ENCODE measurements around the gene TPRG1L. TPM values are rescaled to one million over a fixed set of nuclear protein-coding genes. Genes with fewer than 3 reads are reported as not detected.
A peak's percentile ranks its signal among the peaks of the same experiment; 100 is the strongest.
"Not testable (repeated sequence)": the region's sequence is repeated elsewhere in the genome, so short reads cannot be mapped to it uniquely, and the experiment has no call there.

TPRG1L gene
- total RNA-seq, 1 donor from 2014 or later: 47.0 TPM

DNA sequence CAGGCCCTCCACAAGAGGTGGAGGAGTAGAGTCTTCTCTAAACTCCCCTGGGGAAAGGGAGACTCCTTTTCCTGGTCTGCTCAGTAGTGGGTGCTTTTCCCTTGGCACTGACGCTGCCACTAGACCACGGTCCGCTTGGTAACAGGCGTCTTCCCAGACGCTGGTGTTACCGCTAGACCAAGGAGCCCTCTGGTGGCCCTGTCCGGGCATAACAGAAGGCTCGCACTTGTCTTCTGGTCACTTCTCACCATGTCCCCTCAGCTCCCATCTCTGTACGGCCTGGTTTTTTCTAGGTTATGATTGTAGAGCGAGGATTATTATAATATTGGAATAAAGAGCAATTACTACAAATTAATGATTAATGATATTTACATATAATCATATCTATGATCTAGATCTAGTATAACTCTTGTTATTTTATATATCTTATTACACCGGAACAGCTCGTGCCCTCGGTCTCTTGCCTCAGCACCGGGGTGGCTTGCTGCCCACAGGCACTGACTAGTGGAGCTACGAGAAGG lies 3.6 kb upstream of the TPRG1L start:
- not testable (repeated sequence) for DNase-seq; ATAC-seq (ENCODE audit: poor library complexity)
- intact Hi-C loops (cut with DNase I): loop anchor here (1.0 kb wide), 1 partner anchor 130 kb away; no protein-coding TSS in a partner anchor

DNA sequence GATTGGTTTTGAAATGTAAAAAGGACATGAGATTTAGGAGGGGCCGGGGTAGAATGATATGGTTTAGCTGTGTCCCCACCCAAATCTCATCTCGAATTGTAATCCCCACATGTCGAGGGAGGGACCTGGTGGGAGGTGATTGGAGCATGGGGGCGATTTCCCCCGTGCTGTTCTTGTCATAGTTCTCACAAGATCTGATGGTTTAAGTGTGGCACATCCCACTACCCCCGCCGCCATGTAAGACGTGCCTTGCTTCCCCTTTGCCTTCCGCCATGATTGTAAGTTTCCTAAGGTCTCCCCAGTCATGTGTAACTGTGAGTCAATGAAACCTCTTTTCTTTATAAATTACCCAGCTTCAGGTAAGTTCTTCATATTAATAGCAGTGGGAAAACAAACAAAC lies 2.7 kb upstream of the TPRG1L start:
- ATAC-seq (ENCODE audit: poor library complexity); intact Hi-C loops (cut with DNase I); DNase-seq: not testable (repeated sequence)

DNA sequence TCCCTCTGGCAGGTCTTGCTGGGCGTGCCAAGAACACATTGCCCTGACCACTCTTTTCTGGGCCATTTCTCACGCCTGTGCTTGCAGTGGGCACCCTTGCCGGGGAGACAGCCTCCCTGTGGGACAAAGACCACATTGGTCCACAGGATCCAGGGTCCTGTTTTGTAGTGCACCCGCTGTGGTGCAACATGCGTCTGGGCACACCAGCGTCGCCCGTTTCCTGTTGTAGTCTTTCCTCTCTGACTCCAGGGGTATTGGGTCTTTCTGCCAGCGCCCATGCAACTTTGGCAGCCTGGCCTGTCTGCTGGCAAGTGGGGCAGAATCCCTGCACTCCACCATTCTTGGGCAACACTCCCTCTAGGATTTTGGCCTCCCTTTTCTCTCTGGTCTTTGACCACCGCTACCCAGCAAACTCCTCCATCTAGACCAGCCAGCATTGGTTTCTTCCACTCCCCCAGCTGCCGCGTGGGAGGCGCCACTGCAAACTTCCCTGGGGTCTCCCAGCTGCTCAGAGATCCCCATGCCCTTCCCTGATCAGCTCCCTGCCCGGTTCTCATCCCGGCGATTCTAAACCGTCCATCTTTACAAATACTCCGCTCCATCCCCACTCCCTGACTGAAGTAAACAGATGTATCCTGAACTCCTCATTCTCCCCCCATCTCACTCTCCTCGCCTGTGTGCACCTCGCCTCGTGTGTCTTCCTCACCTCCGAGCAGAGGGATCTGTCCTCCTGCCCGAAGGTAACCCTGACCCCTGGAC lies 1.2 kb upstream of the TPRG1L start:
- ATAC-seq (ENCODE audit: poor library complexity): no peak
- intact Hi-C loops (cut with DNase I): no loop called here
- DNase-seq: peak; percentile 33

DNA sequence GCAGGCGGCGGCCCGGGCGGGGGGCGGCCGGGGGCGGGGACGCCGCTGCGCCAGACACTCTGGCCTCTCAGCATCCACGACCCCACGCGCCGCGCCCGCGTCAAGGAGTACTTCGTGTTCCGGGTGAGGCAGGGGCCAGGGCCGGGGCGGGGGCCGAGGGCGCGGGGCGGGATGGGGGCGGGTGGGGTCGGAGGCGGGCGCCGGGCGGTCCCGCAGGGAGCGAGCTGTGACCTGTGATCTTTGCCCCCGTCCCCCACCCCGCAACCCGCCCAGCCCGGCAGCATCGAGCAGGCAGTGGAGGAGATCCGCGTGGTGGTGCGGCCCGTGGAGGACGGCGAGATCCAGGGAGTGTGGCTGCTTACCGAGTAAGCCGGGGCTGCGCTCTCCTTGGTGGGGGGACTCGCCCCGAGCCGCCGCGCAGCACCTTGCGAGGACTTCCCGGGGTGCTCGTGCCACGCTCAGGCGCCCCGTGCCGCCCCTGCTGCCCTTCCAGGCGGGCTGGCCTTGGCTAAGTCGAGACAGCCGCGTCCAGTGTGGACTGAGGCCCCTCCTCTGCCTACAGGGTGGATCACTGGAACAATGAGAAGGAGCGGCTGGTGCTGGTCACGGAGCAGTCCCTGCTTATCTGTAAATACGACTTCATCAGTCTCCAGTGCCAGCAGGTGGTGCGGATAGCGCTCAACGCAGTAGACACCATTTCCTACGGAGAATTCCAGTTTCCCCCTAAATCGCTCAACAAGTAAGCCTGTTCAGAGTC lies 514 bp downstream of the TPRG1L start:
- ATAC-seq (ENCODE audit: poor library complexity) (no peak), DNase-seq (peak; percentile 47)
- intact Hi-C loops (cut with DNase I): no loop called here

DNA sequence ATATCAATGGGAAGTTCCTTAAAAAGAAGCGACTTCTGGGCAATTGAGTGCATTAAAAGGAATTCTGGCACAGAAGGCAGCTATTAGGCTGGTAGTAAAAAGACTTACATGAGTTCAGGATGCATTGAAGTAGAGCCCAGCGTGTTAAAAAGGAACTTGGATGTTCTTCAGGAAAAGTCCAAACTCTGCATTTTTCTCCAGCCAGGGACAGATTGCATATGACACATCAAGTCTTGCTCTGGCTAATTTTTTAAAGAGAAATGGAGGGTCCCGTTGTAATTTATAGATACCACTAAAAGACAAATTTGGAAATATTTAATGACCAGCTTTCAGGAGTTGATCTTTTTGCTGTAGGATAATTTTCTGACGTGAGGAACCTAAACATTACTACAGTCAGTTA lies 1.2 kb downstream of the TPRG1L start:
- DNase-seq (no peak), ATAC-seq (ENCODE audit: poor library complexity) (no peak)
- intact Hi-C loops (cut with DNase I): no loop called here

DNA sequence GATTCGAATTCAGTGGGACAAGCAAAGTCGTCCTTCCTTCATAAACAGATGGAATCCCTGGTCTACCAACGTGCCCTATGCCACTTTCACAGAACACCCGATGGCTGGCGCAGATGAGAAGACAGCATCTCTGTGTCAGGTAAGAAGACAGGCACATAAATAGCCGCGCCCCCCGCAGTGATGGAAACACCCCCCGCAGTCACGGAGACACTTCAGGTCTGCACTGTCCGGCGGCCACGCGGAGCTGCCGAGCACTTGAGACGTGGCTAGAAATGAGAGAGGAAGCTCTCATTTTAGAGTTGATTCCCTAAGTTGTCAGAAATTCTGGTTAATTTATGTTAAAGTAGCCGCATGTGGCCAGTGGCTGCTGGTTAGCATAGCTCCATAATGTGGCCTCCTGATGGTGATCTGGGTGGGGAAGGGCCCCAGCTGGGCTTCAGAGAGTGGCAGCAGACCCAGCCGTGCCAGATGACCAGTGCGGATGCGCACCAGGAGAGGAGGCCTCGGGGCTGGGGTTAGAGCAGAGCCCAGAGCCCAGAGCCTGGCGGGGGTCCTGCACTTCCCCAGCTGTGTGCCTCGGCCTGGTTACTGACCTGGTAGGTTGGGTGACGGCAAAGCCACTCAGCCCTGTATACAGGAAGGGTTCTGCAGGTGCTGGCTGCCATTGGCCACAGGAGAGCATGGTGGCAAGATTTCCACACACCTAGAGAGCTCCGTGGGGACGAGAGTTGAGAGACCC lies 2.9 kb downstream of the TPRG1L start:
- intact Hi-C loops (cut with DNase I): no loop called here
- DNase-seq (peak; percentile 40), ATAC-seq (ENCODE audit: poor library complexity) (no peak)

DNA sequence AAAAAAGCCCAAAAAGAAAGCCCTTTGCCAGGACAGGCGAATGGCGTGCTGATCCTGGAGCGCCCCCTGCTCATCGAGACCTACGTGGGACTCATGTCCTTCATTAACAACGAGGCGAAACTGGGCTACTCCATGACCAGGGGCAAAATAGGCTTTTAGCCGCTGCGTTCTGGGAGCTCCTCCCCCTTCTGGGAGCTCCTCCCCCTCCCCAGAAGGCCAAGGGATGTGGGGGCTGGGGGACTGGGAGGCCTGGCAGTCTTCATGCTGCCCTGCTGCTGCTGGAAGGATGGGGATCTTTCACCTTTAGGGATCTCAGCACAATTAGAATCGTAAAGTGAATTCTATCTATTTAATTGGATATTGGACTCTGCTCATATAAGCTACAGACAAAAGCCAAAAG lies 3.6 kb downstream of the TPRG1L start:
- DNase-seq: no peak
- intact Hi-C loops (cut with DNase I): no loop called here

DNA sequence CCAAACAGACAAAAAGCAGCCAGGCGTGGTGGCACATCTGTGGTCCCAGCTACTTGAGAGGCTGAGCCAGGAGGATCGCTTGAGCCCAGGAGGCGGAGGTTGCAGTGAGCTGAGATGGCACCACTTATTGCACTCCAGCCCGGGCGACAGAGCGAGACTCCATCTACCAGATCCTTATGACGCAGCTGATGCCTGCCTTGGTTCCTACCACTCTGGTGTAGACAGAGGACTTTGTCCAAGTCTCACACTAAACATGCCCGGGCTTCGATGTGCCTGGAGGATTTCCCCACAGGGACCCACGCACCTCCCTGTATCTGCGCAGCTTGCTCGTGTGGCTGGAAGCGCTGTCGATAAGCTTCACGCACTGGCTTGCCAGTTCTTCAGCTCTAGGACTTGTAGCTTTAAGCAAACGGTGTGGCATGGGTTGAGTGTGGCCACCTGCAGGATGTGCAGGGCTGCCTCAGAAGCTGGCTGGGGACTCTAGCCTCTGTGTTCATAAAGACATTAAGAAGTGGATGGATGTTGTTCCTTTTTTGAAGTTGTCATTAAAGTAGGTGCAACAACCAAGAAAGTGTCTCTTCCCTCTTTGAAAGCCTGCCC lies 4.8 kb downstream of the TPRG1L start:
- DNase-seq (peak; percentile 13), ATAC-seq (ENCODE audit: poor library complexity) (no peak)
- intact Hi-C loops (cut with DNase I): no loop called here

More for the DNA sequence above, 3.6 kb downstream of the TPRG1L start:
- no peak for ATAC-seq (ENCODE audit: poor library complexity)

DNA sequence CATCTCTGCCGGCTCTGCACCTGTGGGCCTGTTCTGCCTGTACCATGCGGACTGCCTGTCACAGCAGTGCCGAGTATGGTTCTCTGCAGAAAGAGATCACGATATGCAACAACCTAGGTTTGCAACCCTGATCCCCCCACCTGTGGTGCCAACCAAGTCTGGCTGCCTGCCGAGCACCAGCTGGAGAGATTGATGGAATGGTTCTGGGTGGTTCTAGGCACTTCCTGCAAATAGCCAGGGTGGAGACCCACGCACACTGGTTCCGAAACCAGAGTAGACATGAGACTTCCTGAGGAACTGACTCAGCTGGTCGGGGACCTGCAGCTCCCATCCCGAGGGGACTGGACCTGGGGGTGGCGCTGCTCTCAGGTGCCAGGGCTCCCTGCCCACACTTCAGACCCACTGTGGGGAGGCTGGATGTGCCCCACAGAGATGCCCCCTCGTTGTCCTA lies 5.4 kb downstream of the TPRG1L start:
- peak; percentile 22 for DNase-seq
- intact Hi-C loops (cut with DNase I): no loop called here

DNA sequence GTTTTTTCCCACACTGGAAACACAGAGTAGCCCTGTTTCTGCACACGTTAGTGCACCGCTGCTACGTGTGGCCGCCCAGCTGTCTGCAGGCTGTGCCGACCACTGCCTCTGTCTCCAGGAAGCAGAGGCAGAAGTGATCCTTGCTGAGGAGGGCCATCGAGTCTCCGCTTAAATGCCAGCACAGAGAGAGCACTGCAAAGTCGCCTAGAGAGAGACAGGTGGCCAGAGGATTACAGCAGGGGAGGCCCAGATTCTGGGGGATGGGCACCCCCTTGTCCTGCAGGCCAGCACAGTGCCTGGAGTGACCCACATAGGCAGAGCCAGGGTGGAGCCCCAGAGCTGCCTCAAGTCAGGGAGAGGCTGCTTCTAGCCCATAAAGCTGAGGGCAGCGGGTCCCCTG lies 6.1 kb downstream of the TPRG1L start:
- intact Hi-C loops (cut with DNase I): no loop called here
- no peak for ATAC-seq (ENCODE audit: poor library complexity)
- DNase-seq: no peak

More for the DNA sequence above, 5.4 kb downstream of the TPRG1L start:
- no peak for ATAC-seq (ENCODE audit: poor library complexity)

DNA sequence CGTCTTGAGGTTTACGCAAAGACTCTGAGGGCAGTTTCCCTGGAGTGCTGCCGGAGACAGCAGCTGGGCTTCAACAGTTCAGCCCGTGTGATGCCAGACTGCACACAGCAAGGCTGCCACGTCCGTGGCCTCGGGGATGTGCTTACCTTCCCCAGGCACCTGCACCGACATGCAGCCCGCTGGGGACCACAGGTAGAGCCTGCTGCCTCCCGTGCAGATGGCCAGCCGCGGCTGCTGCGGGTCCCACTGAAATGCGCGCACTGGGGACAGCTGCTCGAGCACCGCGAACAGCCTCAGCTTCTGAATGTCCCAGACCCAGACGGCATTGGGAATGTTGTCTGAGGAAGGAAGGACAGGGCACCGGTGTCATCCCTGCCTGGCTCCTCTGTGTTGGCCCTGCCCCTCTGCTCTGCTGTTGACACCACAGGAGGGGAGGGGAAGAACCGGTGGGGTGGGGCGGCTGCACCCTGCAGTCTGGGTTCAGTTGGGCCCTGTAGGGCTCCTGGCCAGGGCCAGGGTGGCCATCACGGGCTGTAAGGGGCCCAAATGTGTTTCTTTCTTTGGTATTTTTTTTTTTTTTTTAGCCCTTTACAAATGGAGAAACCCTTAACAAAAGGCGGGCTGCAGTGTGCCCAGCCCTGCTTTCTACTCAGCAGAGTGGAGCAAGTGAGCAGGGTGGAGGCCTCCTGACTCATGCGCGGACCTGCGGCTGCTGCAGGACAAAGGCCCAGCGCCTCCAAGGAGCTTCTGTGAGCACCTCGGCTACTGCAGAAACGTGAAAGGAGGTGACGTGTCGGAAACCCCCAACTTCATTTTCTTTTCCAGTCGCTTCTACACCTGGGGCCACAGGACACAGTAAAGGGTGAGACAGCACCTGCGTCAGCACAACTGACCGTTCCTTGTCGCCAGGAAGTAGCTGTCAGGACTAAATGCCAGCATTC lies 6.8 kb downstream of the TPRG1L start:
- DNase-seq (peak; percentile 39), ATAC-seq (ENCODE audit: poor library complexity) (no peak)
- intact Hi-C loops (cut with DNase I): no loop called here

DNA sequence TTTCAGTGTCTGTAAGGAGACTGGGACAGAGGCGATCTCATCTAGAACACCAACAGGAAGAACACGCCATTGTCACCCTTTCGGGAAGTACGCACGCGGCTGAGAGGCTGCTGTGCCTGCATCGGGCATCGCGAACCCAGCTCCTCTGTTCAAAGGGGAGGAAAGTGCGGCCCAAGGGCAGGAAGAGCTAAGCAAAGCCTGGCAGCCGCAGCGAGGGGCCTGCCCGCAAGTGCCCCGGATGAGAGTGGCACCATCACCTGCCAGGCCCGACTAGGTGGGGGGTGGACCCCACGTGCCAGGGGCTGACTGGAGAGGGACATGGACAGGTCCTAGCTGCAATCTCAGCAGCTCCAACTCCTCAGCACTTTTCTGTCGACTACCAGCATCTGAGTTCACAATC lies 7.5 kb downstream of the TPRG1L start:
- DNase-seq (peak; percentile 21), ATAC-seq (ENCODE audit: poor library complexity) (no peak)
- intact Hi-C loops (cut with DNase I): no loop called here

DNA sequence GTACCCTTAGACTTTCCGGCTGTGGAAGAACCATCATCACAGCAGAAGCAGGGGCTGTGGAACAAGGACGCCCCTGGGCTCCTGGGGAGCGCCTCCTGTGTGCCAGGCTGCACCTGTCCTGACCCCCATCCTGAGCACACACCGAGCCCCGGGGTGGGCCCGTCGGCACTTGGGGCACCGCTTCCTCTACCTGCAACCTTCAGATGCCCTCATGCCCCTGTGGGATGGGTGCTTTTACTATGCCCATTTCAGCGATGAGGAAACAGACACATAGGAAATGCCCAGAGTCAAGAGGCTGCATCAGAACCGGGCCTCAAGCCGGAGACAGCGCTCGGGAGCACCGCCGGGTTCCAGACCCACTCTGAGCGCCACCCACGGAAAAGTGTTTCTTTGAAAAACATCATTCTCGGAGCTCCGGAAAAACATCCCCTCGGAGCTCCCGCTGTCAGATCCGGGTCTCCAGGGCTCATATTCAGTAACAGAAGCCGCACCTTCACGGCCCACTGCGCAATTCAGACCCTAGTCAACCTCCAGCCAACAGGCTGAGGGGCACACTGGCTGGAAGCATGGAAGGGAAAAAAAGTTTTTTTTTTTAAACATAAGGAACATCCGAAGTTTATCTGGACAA lies 8.0 kb downstream of the TPRG1L start:
- intact Hi-C loops (cut with DNase I): no loop called here
- no peak for ATAC-seq (ENCODE audit: poor library complexity)
- DNase-seq: peak; percentile 24

DNA sequence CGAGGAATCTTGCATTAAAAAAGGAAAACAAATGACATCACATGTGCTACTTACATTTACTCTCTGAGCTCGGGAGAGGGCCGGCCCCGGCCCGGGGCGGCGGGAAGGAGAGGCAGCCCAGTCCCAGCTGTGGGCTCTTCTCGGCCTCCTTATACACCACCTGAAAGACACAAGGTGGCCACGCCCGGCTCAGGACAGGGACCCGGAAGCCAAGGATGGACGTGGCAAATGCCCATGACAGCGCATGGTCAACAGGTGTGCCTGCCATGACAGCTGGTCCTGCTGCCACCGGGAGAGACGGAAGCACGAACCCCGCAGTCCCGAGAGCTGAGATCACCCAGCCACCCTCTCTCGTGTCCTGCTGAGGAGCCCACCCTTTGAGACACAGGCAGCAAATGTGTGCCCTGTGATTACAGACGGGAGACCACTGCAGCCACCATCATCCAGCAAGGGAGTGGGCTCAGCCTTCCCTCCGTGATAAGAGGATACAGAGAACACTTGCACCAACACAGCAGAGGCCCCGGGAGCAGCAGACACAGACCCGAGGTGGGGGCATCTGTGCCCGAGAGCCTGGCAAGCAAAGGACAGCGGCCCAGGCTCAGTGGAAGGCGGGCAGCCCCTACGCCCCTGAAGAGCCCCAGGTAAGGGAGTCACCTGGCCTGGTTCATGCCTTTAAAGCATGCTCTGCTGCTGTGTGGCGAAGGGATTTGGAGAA lies 8.7 kb downstream of the TPRG1L start:
- ATAC-seq (ENCODE audit: poor library complexity) (no peak), DNase-seq (peak; percentile 36)
- intact Hi-C loops (cut with DNase I): no loop called here

DNA sequence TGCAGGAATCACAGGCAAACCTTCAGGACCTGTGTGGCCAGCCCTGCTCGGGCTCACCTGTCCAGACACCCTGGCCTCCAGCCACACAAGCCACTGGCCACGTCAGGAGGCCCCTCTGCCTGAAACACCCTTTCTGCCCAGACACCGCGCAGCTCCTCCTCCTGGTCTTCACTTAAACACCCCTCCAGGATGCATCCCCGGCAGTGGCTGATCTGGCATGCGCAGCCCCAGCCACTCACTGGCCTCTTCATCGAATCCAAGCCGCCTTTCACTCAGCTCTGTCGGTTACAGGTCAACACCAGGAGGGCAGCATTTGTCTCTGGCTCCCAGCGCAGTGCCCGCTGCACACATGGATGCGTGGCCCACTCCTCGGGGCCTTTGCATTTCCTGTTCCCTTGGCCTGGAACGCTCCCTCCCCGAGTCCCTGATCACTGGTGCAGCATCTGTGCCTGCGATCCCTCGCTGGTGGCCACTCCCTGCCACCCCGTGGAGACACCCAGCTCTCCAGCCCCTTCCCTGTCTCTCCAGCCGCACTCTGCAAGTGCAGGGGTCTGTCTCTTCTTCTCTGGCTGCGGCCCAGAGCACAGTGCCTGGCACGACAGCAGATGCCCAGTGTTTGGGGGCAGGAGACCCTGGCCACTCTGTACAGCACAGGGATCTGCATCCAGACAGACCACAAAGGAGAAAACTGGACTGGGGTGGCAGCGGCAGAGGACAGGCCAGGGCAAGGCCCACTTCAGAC lies 9.4 kb downstream of the TPRG1L start:
- DNase-seq (peak; percentile 30), ATAC-seq (ENCODE audit: poor library complexity) (no peak)
- intact Hi-C loops (cut with DNase I): no loop called here

DNA sequence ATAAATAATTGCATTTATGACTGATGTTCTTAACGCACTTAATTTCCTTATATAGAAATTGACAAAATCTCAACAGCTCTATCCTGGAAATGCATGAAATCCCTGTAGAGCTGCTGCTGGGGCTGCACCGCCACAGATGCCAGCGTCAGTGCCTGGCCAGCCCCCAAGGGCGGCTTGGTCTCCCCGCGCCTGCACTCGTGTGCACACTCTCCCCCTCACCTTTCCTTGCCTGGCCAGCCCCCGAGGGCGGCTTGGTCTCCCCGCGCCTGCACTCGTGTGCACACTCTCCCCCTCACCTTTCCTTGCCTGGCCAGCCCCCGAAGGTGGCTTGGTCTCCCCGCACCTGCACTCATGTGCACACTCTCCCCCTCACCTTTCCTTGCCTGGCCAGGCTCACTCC lies 11.3 kb downstream of the TPRG1L start:
- DNase-seq (no peak), ATAC-seq (ENCODE audit: poor library complexity) (no peak)
- intact Hi-C loops (cut with DNase I): no loop called here

Measured in Right ventricle myocardium superior (tissue), 1 donor.